ENCODE measurements around the gene EP300.

Gene EP300

GRCh38 chr22:41184679-41185078 lies 92.3 kb downstream of the EP300 start:
- CTCF ChIA-PET, result interaction anchor here (0.8 to 3.7 kb wide), 2 partner anchors 10 to 14 kb away, joined by 3 to 17 read pairs; no protein-coding TSS in a partner anchor

DNA sequence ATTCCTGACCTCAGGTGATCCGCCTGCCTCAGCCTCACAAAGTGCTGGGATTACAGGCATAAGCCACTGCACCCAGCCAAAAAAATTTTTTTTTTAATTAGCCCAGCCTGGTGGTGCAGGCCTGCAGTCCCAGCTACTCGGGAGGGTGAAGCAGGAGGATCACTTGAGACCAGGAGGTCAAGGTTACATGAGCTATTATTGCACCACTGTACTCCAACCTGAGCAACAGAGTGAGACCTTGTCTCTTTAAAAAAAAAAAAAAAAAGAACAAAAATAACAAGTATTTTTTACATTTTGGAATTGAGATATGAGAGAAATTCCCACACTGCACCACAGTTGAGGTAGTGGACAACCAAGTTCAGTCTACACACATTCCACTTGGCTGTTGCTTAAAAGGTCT lies 99.1 kb downstream of the EP300 start:
- CTCF ChIA-PET, result interaction anchor here (1.9 kb wide), 1 partner anchor 269 kb away, joined by 6 read pairs; no protein-coding TSS in a partner anchor
- POLR2A ChIA-PET, result no interaction called here
- no peak for TF ChIP-seq CTCF (IDR thresholded peaks at IDR 0.05; ENCODE audit: control extremely low read depth, extremely low read depth, low read depth, missing control alignments)
- no peak for DNase-seq (ENCODE audit: extremely low spot score)

More at GRCh38 chr22:41184679-41185078, 92.3 kb downstream of the EP300 start:
- no peak for TF ChIP-seq CTCF (IDR thresholded peaks at IDR 0.05; ENCODE audit: control extremely low read depth, extremely low read depth, low read depth, missing control alignments)
- POLR2A ChIA-PET, result no interaction called here
- no peak for DNase-seq (ENCODE audit: extremely low spot score)

- POLR2A ChIA-PET, result no interaction called here
- TF ChIP-seq CTCF (IDR thresholded peaks at IDR 0.05; ENCODE audit: control extremely low read depth, extremely low read depth, low read depth, missing control alignments), result no peak
- no peak for DNase-seq (ENCODE audit: extremely low spot score)
- CTCF ChIA-PET, result interaction anchor here (0.9 to 1.9 kb wide), 4 partner anchors 21 to 271 kb away, joined by 3 to 8 read pairs (median 4); no protein-coding TSS in a partner anchor
Measured at GRCh38 chr22:41193829-41194228, 101.4 kb downstream of the EP300 start.

GRCh38 chr22:41197038-41197972 lies 104.9 kb downstream of the EP300 start:
- TF ChIP-seq CTCF (IDR thresholded peaks at IDR 0.05; ENCODE audit: control extremely low read depth, extremely low read depth, low read depth, missing control alignments), result no peak
- DNase-seq (ENCODE audit: extremely low spot score), result peak; percentile 93
- ChIA-PET POLR2A (interaction anchor here (0.6 kb wide), 1 partner anchor 422 kb away, joined by 3 read pairs; no protein-coding TSS in a partner anchor), CTCF (interaction anchor here (1.3 to 4.2 kb wide), 6 partner anchors 13 to 392 kb away, joined by 3 to 17 read pairs (median 4); partner anchors contain the start of gene PMM1)

- no peak for DNase-seq (ENCODE audit: extremely low spot score)
- CTCF ChIA-PET, result interaction anchor here (1.3 to 4.2 kb wide), 5 partner anchors 13 to 275 kb away, joined by 3 to 17 read pairs (median 4); no protein-coding TSS in a partner anchor
Measured at GRCh38 chr22:41198027-41198580, 105.7 kb downstream of the EP300 start.

More at GRCh38 chr22:41198027-41198580, 105.7 kb downstream of the EP300 start:
- no peak for TF ChIP-seq CTCF (IDR thresholded peaks at IDR 0.05; ENCODE audit: control extremely low read depth, extremely low read depth, low read depth, missing control alignments)
- POLR2A ChIA-PET, result interaction anchor here (0.6 kb wide), 1 partner anchor 421 kb away, joined by 3 read pairs; no protein-coding TSS in a partner anchor

Data from GM10248 (cell line).